Cardiac muscle cell (in vitro differentiated cells and primary cell): ENCODE measurements around the gene RAD51C. TPM values are rescaled to one million over a fixed set of nuclear protein-coding genes. Genes with fewer than 3 reads are reported as not detected.

Experiments used
- DNase-seq, 2 donors: peaks; one replicate each; pipeline versions ENCODE4 v3.0.0 to v3.0.0-alpha.2; 2010 to 2017; ENCODE audit warnings: low read depth in 1 of 2, low spot score in 1 of 2
- H3K27ac ChIP-seq: fragments of 200-600 bp; sonication (generic); 2 replicates; pipeline ENCODE4 v1.5.1; 2016
- H3K27me3 ChIP-seq: fragments of 200-600 bp; sonication (generic); 2 replicates; pipeline ENCODE4 v1.6.0; 2016; ENCODE audit warnings: control low read depth
- H3K36me3 ChIP-seq: fragments of 200-600 bp; sonication (generic); 2 replicates; pipeline ENCODE4 v1.5.1; 2016; ENCODE audit warnings: control low read depth
- H3K4me1 ChIP-seq: fragments of 200-600 bp; sonication (generic); 2 replicates; pipeline ENCODE4 v1.8.1; 2017; ENCODE audit warnings: low read depth, mild to moderate bottlenecking, mixed run types
- H3K4me3 ChIP-seq: fragments of 200-600 bp; sonication (generic); 2 replicates; pipeline ENCODE4 v1.5.1; 2016; ENCODE audit warnings: mild to moderate bottlenecking
- H3K9me3 ChIP-seq: fragments of 200-600 bp; sonication (generic); 2 replicates; pipeline ENCODE4 v1.5.1; 2017; ENCODE audit warnings: low read depth, mild to moderate bottlenecking, control low read depth
- CTCF ChIP-seq: IDR thresholded peaks from 2 replicates; pipeline ENCODE4 v1.5.1; 2012; ENCODE audit warnings: low read depth, mild to moderate bottlenecking, low read length
- polyA plus RNA-seq: library from polyadenylated mRNA; unstranded; fragments of >200 nt; fragmentation: Nextera tagmentation; extraction: Ambion mirVana; gene quantifications from 2 replicates; pipeline ENCODE4 v1.2.1, GENCODE V29; 2016
- total RNA-seq: library from RNA; depleted of rRNA; stranded (reverse); fragments of >200 nt; gene quantifications from 2 replicates; pipeline ENCODE4 v1.2.3, GENCODE V29; 2016

Gene RAD51C
- total and polyA plus RNA-seq, 2 experiments from 2014 or later = 10.9 to 21.8 TPM

DNA sequence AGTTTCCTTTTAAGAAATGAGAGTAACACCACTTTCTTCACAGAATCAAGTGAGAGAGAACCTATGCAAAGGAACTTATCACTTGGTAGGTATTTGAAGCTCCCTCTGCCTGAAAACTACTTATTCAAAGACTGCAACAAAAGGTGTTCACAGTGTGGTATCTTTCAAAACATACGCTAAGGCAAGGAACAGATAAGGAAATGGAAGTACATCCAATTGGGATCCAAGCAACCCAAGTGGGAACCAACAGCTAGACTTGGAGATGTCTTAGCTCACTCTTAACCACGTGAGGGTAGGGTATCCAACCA lies 62.8 kb downstream of the RAD51C start:
- Histone ChIP-seq H3K27ac (no peak overlapping the region), H3K9me3 (no peaks in the 10 kb centered on the region), H3K27me3 (peaks cover 23% of the 10 kb centered on the region), H3K4me3 (no peak overlapping the region), H3K4me1 (peaks cover 8% of the 10 kb centered on the region), H3K36me3 (no peaks in the 10 kb centered on the region)
- DNase-seq = no peak
- TF ChIP-seq CTCF = no peak

- peaks cover 8% of the 10 kb centered on the region for H3K4me1 ChIP-seq
- no peak for TF ChIP-seq CTCF
- H3K27ac ChIP-seq = no peak within 1 kb of the TSS
Observed at GRCh38 chr17:58755577-58756245, 63.3 kb downstream of the RAD51C start, which contains the start of gene PPM1E. Gene PPM1E (plus strand): TSS chr17:58755854.

DNA sequence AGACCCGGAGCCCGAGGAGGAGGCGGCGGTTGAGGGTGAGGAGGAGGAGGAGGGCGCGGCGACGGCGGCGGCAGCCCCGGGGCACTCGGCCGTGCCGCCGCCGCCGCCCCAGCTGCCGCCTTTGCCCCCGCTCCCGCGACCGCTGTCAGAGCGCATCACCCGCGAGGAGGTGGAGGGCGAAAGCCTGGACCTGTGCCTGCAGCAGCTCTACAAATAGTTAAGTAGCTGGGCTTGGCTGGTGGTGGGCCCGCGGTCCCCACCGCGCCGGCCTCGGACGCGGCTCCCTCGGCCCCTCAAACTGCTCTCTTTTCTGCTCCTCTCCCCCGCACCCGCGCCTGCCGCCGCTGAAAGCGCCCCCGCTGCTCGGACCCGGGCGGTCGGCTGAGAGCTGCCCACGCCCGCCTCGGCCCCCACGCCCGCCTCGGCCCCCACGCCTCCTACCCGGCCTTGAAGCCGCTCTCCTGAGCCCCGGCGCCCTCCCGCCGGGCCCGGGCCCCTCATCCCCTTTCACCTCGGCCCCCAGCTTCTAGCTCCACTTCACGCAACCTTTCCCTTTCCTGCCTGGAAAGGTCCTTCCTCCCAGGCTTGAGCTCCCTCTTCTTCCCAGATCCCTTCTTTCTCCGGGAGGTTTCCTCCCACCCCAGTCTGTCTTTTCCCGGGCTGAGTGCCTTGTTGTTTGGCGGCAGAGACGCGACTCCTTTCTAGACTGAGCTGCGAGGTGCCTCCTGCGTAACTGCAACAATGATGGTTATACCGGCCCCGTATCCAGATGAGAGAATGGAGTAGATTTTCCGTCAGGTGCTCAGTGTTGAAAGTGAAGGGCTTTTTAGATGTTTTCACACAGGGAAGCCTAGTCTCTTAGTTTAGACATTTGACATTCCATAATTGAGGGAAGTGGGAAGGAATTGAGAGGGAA lies 64.1 kb downstream of the RAD51C start:
- TF ChIP-seq CTCF = no peak
- Histone ChIP-seq H3K27me3 (peaks cover 26% of the 10 kb centered on the region), H3K9me3 (no peaks in the 10 kb centered on the region), H3K4me3 (peak overlapping the region; percentile 65), H3K4me1 (peaks cover 8% of the 10 kb centered on the region), H3K27ac (no peak overlapping the region), H3K36me3 (no peaks in the 10 kb centered on the region)
- DNase-seq = peak; percentile 14 to 35

More at GRCh38 chr17:58755577-58756245, 63.3 kb downstream of the RAD51C start, which contains the start of gene PPM1E:
- Histone ChIP-seq H3K9me3 (no peaks in the 10 kb centered on the region), H3K27me3 (peaks cover 26% of the 10 kb centered on the region), H3K36me3 (no peaks in the 10 kb centered on the region), H3K4me3 (peak within 1 kb of the TSS; percentile 65)
- peak; percentile 56 to 87 for DNase-seq

DNA sequence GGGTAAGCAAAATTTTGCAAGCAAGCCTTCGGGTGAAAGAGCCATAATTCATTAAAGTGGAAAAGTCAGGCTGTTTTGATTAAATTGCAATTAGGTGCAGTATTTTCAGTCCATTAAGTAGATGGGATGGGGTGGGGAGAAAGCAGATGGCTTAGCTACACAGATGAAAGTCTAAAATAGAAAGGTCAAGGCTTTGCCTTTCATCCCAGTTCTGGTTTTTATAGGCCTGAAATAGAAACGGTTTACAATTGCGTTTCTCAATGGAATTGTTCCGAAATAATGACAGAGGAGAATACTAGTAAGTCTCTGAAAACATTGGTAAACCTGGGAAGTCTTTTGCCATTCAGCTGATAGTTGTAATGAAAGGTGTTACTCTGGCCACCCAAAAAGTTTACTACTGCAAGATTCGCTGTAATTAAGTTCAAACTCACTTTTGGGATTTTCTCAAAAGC lies 64.8 kb downstream of the RAD51C start:
- Histone ChIP-seq H3K27me3 (peaks cover 26% of the 10 kb centered on the region), H3K4me1 (peaks cover 8% of the 10 kb centered on the region), H3K27ac (no peak overlapping the region), H3K36me3 (no peaks in the 10 kb centered on the region), H3K9me3 (no peaks in the 10 kb centered on the region), H3K4me3 (peak overlapping the region; percentile 65)
- TF ChIP-seq CTCF = no peak
- DNase-seq = no peak

- Histone ChIP-seq H3K27ac (no peak overlapping the region), H3K4me3 (no peak overlapping the region), H3K9me3 (no peaks in the 10 kb centered on the region), H3K4me1 (peaks cover 8% of the 10 kb centered on the region), H3K36me3 (no peaks in the 10 kb centered on the region), H3K27me3 (peaks cover 22% of the 10 kb centered on the region)
- no peak for DNase-seq
- no peak for TF ChIP-seq CTCF
Observed at GRCh38 chr17:58758890-58759289, 66.5 kb downstream of the RAD51C start.
